T-helper 2 cell treated with Interferon-gamma antibody and Interleukin-4, amounts not matched to agents 100 ng/mL and 5 ng/mL, for 36 hours (primary cell): Measurements from ENCODE around the gene PRELID1. TPM values are rescaled to one million over a fixed set of nuclear protein-coding genes. Genes with fewer than 3 reads are reported as not detected.

Experiments
- intact Hi-C: fragments of 100-400 bp; cut with micrococcal nuclease; formaldehyde crosslinking; loops from one replicate; pipeline ENCODE4 v1.15.1; 2023
- total RNA-seq: library from RNA; stranded (reverse); gene quantifications from 2 replicates; pipeline ENCODE4 v1.2.3, GENCODE V29; 2022

PRELID1 gene
- total RNA-seq, 1 donor from 2014 or later, result 189 TPM

GRCh38 chr5:177312649-177313181 lies 9.1 kb downstream of the PRELID1 start:
- intact Hi-C loops, result loop anchor here (1.0 to 2.0 kb wide), 5 partner anchors 9 to 666 kb away; partner anchors contain the start of genes LMAN2, PDLIM7, PRELID1 and RAB24

DNA sequence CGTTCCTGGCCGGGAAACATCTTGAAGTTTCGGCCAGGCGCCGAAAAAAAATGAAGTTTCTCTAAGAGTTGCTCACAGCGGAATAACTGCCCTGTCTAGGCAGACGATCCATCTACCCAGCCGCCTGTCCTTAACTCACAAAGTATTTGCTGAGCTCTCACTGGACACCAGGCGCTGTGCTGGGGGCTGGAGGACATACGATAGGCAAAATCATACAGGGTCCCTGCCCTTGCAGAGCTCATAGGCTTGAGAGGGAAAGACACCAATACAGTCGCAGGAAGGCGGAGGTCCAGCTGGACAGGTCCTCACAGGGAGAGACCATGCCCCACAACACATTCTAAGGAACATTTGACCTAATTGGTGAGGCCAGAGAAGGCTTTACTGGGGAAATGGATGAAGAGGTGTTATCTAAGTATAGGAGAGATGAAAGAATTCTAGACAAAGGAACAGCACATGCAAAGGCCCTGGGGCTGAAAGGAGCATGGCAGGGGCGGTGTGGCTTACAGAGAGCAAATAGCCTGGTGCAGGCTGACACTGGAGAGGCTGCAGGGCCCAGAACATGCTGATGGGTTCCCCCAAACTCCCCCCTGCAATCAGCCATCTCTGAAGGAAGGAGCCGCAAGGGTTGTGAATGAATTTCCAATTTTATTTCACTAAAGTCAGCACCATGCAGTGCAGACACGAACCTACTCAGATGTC lies 10.1 kb downstream of the PRELID1 start:
- intact Hi-C loops, result loop anchor here (2.0 kb wide), 2 partner anchors 141 to 667 kb away; partner anchors contain the start of gene TSPAN17

DNA sequence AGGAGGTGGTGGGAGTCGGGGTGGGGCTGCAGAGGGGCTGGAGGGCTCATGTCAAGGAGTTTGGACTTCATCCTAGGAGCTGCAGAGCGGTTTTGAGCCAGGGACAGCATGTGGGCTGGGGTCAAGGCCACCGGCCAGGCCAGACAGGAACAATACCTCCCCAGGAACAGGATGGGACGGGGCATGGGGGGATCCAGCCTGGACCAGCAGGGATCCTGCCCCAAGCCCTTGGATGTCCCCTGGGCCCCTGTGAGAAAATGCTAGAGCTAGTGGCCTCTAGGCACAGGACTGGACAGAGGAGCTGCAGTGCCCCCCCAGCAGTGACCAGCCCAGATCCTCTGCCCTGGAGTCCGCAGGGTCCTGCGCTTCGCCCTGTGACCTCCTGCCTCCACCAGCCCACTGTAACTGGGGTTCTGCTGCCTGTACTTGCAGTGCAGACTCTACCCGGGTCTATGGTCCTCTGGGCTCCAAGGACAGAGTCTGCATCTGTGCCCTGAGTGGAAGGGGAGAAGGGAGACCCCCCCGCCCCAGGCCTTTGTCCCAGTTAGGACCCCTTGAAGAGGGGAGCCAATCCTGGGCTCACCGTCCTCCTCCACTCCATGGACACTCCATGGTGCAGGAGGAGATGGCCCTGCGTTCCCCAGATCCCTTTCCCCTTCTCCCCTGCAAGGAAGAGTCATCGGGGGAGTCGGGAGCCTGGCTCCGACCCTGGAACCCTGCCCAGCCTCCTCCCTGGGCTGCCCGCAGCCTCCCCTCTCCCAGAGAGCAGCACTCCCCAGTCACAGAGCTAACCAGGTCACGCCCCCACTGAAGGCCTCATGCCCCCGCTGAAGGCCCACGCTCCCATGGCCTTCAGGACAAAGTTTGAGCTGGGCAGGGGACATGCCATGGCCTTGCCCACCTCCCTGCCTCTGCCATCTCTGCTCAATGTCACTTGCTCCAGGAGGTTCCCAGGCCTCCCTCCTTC lies 11.1 kb downstream of the PRELID1 start:
- intact Hi-C loops, result no loop called here

DNA sequence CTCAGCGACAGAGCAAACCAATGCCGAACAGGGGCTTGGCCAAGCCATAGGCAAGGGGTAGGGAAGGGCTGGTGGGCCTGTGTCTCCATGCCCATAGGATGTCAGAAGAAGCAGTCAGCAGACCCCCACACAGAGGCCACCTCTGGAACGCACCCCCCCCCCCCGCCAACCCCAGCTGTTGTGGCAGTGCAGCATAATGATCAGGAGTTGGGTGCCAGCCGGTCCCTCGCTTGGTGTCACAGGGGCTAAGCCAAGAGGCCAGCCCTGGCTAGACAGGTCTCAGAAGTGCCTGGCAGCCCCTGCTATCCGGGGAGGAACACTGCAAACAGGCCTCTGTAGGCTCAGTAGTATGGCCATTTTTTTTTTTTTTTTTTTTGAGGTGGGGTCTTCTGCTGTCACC lies 11.8 kb downstream of the PRELID1 start:
- intact Hi-C loops, result no loop called here

DNA sequence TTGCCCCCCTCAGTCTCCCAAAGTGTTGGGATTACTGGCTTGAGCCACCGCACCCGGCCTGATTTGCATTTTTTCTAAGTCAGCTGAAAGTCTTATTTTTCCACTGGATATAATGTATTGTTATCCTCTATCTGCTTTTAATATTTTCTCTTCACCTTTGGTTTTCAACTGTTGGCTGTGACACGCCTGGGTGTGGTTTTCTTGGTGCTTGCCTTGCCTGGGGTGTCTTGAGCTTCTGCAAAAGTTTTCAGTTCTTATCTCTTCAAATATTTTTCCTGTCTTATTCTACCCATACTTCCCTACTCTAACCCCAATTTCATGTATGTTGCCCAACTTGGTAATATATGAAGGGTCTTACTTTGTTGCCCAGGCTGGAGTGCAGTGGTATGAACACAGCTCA lies 12.4 kb downstream of the PRELID1 start:
- intact Hi-C loops, result no loop called here

DNA sequence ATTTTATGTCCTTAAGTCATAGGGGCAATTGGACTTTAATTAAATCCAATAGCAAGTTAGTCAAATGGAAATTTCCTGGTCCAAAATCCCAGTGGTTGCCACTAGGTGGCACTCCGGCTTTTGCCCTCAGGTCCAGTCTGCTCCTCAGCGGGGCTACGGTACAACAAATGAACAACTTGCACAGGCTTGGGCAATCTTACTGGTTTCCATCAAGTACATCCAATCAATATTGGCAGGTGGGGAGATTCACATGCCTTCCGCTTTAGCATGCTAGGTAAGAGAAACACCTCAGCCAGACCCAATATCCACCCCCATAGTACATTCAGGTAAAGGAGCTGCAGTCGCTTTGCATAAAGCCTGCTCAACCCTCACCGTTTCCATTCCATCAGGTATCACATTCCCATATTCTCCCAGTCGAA lies 14.4 kb downstream of the PRELID1 start:
- intact Hi-C loops, result loop anchor here (1.0 to 2.0 kb wide), 2 partner anchors 64 to 85 kb away; no protein-coding TSS in a partner anchor

DNA sequence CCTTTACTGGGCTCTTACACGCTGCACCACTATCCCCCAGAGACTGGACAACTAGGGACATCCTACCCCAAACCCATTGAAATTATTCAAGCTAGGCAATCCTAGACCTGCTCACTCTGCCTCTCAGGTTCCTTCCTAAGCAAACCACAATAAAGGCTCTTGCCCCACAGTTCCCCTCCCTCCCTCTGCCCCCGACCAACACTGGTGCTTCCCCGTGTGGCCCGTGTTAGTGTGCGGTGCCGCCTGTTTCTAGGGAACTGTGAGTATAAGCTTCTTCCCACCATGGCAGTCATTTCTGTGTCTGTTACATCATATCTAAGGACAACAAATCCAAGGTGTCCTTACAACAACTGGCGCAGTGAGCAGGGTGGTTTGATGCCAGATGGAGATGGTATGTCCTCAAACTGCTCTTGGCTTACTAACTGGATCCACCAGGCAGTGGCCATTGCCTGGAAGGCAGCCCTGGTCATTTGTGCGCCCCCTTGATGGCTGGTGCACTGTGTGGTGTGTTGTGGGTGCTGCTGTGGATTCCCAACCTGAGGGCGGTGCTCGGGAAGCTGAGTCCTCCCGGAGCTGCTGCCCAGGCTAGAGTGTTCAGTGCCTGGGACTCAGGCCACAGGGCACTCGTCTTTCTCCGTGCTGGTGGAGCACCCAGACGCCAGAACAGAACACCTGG lies 16.5 kb downstream of the PRELID1 start:
- intact Hi-C loops, result loop anchor here (2.0 kb wide), 1 partner anchor 83 kb away; no protein-coding TSS in a partner anchor

GRCh38 chr5:177320879-177321278 lies 17.3 kb downstream of the PRELID1 start:
- intact Hi-C loops, result no loop called here

DNA sequence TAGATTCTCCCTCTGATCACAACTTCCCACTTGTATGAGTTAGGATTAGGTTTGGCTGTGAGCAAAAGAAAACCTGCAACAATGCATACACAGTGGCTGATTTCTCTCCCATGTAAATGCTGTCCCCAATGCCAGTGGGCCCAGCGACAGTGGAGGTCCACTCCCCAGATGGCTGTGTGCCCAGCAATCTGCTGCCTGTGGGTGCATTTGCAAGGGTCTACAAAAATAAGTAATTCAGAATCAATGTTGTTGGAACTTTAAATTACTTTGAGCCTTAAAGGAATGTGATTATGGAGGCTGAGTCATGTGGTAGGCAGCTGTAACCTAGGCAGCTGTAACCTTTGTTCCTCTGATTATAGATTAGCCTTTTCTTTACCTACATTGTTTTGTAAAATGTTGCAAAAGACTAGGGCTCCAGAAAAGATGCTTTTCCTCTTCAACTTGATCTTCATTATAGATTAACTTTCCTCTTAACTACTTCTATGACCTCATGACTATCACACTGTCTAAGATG lies 22.3 kb downstream of the PRELID1 start:
- intact Hi-C loops, result no loop called here

DNA sequence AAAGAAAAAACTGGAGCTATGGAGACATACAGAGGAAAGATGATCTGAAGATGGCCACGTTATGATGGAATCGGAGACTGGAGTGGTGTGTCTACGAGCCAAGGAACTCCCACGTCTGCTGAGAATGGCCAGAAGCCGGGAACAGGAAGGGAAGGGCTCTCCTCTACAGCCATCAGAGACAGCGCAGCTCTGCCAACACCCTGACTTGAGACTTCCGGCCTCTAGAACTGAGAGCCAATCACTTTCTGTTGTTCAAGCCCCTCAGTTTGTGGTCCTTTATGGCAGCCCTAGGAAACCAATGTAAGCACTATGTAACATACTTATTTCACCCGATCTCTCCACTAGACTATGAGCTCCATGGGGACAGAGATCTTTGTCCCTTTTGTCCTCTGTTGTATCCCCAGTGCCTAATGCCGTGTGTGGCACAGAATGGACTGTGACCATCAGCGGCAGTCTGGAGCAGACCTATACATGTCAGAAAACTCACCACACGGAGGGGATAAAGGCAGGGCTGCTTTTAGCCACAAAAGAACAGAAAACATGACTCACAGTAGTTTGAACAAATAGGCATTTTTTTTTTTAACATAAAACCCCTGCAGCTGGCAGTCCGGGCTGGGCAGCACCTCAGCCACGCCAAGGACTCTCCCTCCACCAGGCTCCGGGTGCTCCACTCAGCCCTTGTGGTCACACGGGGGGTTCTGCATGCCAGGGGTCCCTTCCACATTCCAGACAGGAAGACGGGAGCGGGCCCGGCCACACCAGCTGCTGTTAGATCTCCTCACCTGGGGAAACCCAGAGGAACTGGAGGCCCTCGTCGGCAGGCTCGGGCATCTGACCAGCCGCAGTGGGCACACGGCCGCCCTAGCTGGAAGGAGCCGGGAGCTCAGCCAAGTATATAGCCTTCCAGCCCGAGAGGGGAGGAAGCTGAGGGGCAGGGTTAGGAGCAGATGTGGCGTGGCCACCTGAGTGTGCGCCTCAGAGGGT lies 24.2 kb downstream of the PRELID1 start:
- intact Hi-C loops, result no loop called here

DNA sequence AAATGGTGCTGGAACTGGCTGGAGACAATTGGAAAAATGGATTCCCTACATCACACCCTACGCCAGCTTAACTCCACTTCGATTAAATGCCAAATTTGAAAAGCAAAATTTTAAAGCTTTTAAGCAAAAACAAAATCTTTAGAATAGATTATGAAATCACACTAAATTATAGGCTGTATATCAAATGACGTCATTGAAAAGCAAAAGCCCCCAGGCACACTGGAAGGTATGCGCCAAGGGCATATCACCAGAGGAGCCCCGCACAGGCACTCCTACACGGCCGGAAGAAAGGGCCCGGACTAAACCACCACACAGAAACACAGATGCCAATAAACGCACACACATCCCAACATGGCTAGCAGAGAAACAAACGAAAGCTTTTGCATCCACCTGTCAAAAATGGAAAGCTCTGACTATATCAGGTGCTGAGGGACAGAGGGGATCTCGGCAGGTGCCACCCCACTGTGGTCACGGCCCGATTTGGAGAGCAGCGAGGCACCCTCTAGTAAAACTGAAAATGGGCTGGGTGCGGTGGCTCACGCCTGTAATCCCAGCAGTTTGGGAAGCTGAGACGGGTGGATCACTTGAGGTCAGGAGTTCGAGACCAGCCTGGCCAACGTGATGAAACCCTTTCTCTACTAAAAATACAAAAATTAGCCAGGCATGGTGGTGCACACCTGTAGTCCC lies 25.1 kb downstream of the PRELID1 start:
- intact Hi-C loops, result no loop called here

GRCh38 chr5:177329883-177330282 lies 26.3 kb downstream of the PRELID1 start:
- intact Hi-C loops, result no loop called here

DNA sequence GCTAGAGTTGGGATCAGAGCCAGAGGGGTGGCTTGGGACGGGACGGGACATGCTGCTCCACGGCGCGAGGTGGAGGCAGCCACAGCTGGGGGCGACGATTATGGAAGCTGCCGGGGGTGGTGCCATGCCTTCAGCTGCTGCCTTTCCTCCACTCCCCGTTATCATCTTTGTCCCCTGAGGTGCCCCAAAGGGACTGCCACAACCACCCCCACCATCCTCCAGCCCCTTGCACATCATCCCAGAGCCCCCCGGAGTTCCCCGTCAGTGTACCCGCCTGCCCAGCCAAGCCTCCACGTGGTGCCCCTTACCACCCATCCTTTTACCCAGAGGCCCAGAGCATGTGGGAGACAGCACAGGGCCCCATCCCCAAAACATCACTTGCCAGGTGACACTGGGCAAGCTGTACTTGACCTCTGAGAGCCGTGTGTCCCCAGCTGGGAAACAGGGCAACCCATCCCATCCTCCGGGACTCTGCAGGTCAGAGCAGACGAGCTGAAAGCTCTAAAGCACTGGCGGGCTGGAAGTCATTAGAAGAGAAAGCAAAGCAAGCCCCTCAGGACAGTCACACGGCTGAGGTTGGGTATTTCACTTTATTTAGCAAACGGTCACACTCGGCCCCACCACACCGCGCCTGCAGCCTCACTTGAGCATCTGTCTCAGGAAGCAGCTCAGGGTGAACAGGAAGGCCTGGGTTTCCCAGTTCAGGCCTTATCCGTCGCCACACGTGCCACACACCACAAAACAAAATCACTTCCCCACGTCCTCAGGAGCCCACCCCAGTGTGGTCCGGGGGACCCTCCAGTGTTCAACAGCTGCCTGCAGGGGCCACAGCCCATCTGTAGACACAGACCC lies 27.6 kb downstream of the PRELID1 start:
- intact Hi-C loops, result no loop called here

- intact Hi-C loops, result no loop called here
Observed at GRCh38 chr5:177332031-177332895, 28.7 kb downstream of the PRELID1 start.

GRCh38 chr5:177332896-177333260 lies 29.3 kb downstream of the PRELID1 start:
- intact Hi-C loops, result no loop called here

- intact Hi-C loops, result no loop called here
Observed at GRCh38 chr5:177333420-177334154, 30.0 kb downstream of the PRELID1 start.

- intact Hi-C loops, result no loop called here
Observed at GRCh38 chr5:177334155-177334551, 30.6 kb downstream of the PRELID1 start.
